SK-N-SH (cell line): ENCODE data around the gene WNK2. TPM values are rescaled to one million over a fixed set of nuclear protein-coding genes. Genes with fewer than 3 reads are reported as not detected.

Source experiments
- CTCF ChIA-PET: fragments of 300-600, 350-600 bp; formaldehyde crosslinking; extraction: SDS; loops from one replicate; lab custom pipeline; 2021; lab: Yijun Ruan, JAX
- POLR2A ChIA-PET: fragments of 350-600 bp; sonication (Branson Sonifier 250); formaldehyde crosslinking; extraction: SDS; loops from one replicate; lab custom pipeline; 2020; ENCODE audit warnings: antibody characterized with exemption, inconsistent platforms; lab: Yijun Ruan, JAX
- DNase-seq: peaks from one replicate; pipeline ENCODE4 v3.0.0; 2012
- H2AFZ ChIP-seq: fragments of 200-600 bp; sonication (generic); 2 replicates; pipeline ENCODE4 v1.8.1; 2016; ENCODE audit warnings: antibody characterized with exemption, mild to moderate bottlenecking, low read depth
- H3F3A ChIP-seq: fragments of 200-600 bp; sonication (generic); replicated peaks from 2 replicates; pipeline ENCODE3; 2016; ENCODE audit warnings: antibody characterized with exemption, mild to moderate bottlenecking; ENCODE audit not compliant: insufficient read depth
- H3K27ac ChIP-seq, 2 experiments: fragments of 200-500 bp in 1 of 2; fragments of 200-600 bp in 1 of 2; sonication (Bioruptor generic) in 1 of 2; sonication (generic), shearing (Covaris generic) in 1 of 2; 2 replicates each; pipeline versions ENCODE4 v1.5.1 to v1.6.1; 2014 to 2016; ENCODE audit warnings: low read depth in 2 of 2, inconsistent platforms in 1 of 2, low read length in 1 of 2, mild to moderate bottlenecking in 1 of 2, mixed read lengths in 1 of 2
- H3K27me3 ChIP-seq: fragments of 200-600 bp; sonication (generic), shearing (Covaris generic); 2 replicates; pipeline ENCODE4 v1.6.1; 2016; ENCODE audit warnings: mixed run types; ENCODE audit not compliant: insufficient read depth
- H3K36me3 ChIP-seq, 2 experiments: fragments of 200-500 bp in 1 of 2; fragments of 200-600 bp in 1 of 2; sonication (Bioruptor generic) in 1 of 2; sonication (generic) in 1 of 2; replicated peaks in 1 of 2; 2 replicates each; pipeline versions ENCODE3 to v1.5.1; 2014 to 2016; ENCODE audit warnings: low read length in 1 of 2, mild to moderate bottlenecking in 1 of 2; ENCODE audit not compliant: insufficient read depth in 2 of 2, control insufficient read depth in 1 of 2
- H3K4me1 ChIP-seq, 2 experiments: fragments of 200-500 bp in 1 of 2; fragments of 200-600 bp in 1 of 2; sonication (Bioruptor generic) in 1 of 2; sonication (generic), shearing (Covaris generic) in 1 of 2; 2 replicates each; pipeline versions ENCODE4 v1.5.1 to v1.6.1; 2014 to 2016; ENCODE audit warnings: low read depth in 1 of 2, low read length in 1 of 2, mixed run types in 1 of 2; ENCODE audit not compliant: insufficient read depth in 2 of 2, control insufficient read depth in 1 of 2
- H3K4me2 ChIP-seq: fragments of 200-600 bp; sonication (generic), shearing (Covaris generic); 2 replicates; pipeline ENCODE4 v1.6.1; 2017; ENCODE audit warnings: mixed run types
- H3K4me3 ChIP-seq, 2 experiments: fragments of 200-500 bp in 1 of 2; fragments of 200-600 bp in 1 of 2; sonication (Bioruptor generic) in 1 of 2; sonication (generic), shearing (Covaris generic) in 1 of 2; 2 replicates each; pipeline versions ENCODE4 v1.5.1 to v1.8.1; 2014 to 2016; ENCODE audit warnings: low read depth in 2 of 2, inconsistent platforms in 1 of 2, low read length in 1 of 2, mild to moderate bottlenecking in 1 of 2, mixed read lengths in 1 of 2, moderate library complexity in 1 of 2
- H3K79me2 ChIP-seq: fragments of 200-600 bp; sonication (generic); 2 replicates; pipeline ENCODE4 v1.8.1; 2017; ENCODE audit warnings: mild to moderate bottlenecking; ENCODE audit not compliant: insufficient read depth
- H3K9ac ChIP-seq: fragments of 200-600 bp; sonication (generic); 2 replicates; pipeline ENCODE4 v1.6.1; 2017; ENCODE audit warnings: mixed run types
- H3K9me2 ChIP-seq: fragments of 200-600 bp; sonication (generic); 2 replicates; pipeline ENCODE4 v1.6.1; 2017; ENCODE audit warnings: mixed run types
- H3K9me3 ChIP-seq: fragments of 200-600 bp; sonication (generic); 2 replicates; pipeline ENCODE4 v1.6.1; 2017; ENCODE audit warnings: mixed run types, mild to moderate bottlenecking, moderate library complexity
- H4K20me1 ChIP-seq: fragments of 200-600 bp; sonication (generic); 2 replicates; pipeline ENCODE4 v1.6.1; 2017; ENCODE audit warnings: mild to moderate bottlenecking, mixed run types; ENCODE audit not compliant: insufficient read depth
- EP300 ChIP-seq, 2 experiments: IDR thresholded peaks; 2 replicates each; pipeline versions ENCODE4 v1.4.0 to v1.6.1; 2012; ENCODE audit warnings: borderline replicate concordance in 1 of 2, low read depth in 1 of 2, low read length in 1 of 2
- IRF3 ChIP-seq: fragments of 150-350 bp; IDR thresholded peaks from 2 replicates; pipeline ENCODE4 v1.6.1; 2016; ENCODE audit warnings: mild to moderate bottlenecking, low read depth, low read length
- PBX3 ChIP-seq: IDR thresholded peaks from 2 replicates; pipeline ENCODE4; 2012
- POLR2AphosphoS5 ChIP-seq: IDR thresholded peaks from 2 replicates; pipeline ENCODE4 v1.6.1; 2012; ENCODE audit warnings: low read depth, low read length
- RAD21 ChIP-seq: IDR thresholded peaks from 2 replicates; pipeline ENCODE4 v1.6.1; 2012; ENCODE audit warnings: mild to moderate bottlenecking, low read length
- RFX5 ChIP-seq: IDR thresholded peaks from 2 replicates; pipeline ENCODE4 v1.6.1; 2012; ENCODE audit warnings: mild to moderate bottlenecking, improper control_type of control experiment, low read length
- SIN3A ChIP-seq: IDR thresholded peaks from 2 replicates; pipeline ENCODE4 v1.6.1; 2012; ENCODE audit warnings: low read depth, mild to moderate bottlenecking, low read length, moderate library complexity, borderline replicate concordance
- YY1 ChIP-seq: IDR thresholded peaks from 2 replicates; pipeline ENCODE4 v1.4.0; 2012; ENCODE audit warnings: low read depth, mild to moderate bottlenecking
- WGBS: methylation state at CpG from one replicate; pipeline ENCODE4 v1.1.6; 2017; ENCODE audit warnings: low lambda C conversion rate; 5-methylcytosine and 5-hydroxymethylcytosine counted together
- polyA plus RNA-seq, 3 experiments: library from polyadenylated mRNA; depleted of rRNA; stranded (reverse); fragments of >200 nt; gene quantifications; 2 replicates each; pipeline ENCODE4 v1.2.3, GENCODE V29; 2012

The WNK2 gene
- polyA plus RNA-seq, 1 of the 3 experiments (the other 2 are of a cell fraction) = 0.12 TPM

GRCh38 chr9:93173365-93174051, 10.4 kb upstream of the WNK2 start:
- Histone ChIP-seq H3K9me3 (no peaks in the 10 kb centered on the region), H3K27ac (no peak overlapping the region), H4K20me1 (no peaks in the 10 kb centered on the region), H3K4me2 (no peak overlapping the region), H3K27me3 (no peaks in the 10 kb centered on the region), H3K9ac (no peak overlapping the region), H3K4me3 (no peak overlapping the region), H3K9me2 (no peaks in the 10 kb centered on the region), H3K79me2 (no peaks in the 10 kb centered on the region), H3F3A (no peaks in the 10 kb centered on the region), H3K36me3 (no peaks in the 10 kb centered on the region), H3K4me1 (peaks cover 0 to 16% of the 10 kb centered on the region in 2 experiments; a peak in 1 of 4 replicates), H2AFZ (no peak overlapping the region)
- DNase-seq = no peak
- POLR2A ChIA-PET = no interaction called here
- TF ChIP-seq POLR2AphosphoS5 (no peak), PBX3 (no peak), YY1 (no peak), RFX5 (no peak), RAD21 (no peak), SIN3A (no peak), EP300 (IDR thresholded peaks at IDR 0.05; ENCODE audit: borderline replicate concordance in 1 of 2, low read depth in 1 of 2, low read length in 1 of 2) (no peak)
- CTCF ChIA-PET = interaction anchor here (0.6 to 1.2 kb wide), 2 partner anchors 19 to 984 kb away, joined by 3 to 4 read pairs; no protein-coding TSS in a partner anchor
- 62% methylated on average over 5 of the region's 12 CpGs for WGBS

- ChIA-PET CTCF (interaction anchor here (0.6 to 1.5 kb wide), 5 partner anchors 10 to 130 kb away, joined by 3 to 6 read pairs (median 4); no protein-coding TSS in a partner anchor), POLR2A (no interaction called here)
- Histone ChIP-seq H3K9me2 (no peaks in the 10 kb centered on the region), H3K27me3 (no peaks in the 10 kb centered on the region), H3K27ac (no peak overlapping the region), H3K4me2 (no peak overlapping the region), H3K9me3 (no peaks in the 10 kb centered on the region), H3F3A (no peaks in the 10 kb centered on the region), H4K20me1 (no peaks in the 10 kb centered on the region), H3K9ac (no peak overlapping the region), H3K4me3 (no peak overlapping the region), H3K36me3 (no peaks in the 10 kb centered on the region), H3K4me1 (peaks cover 0 to 14% of the 10 kb centered on the region in 2 experiments; a peak in 1 of 4 replicates), H2AFZ (no peak overlapping the region), H3K79me2 (no peaks in the 10 kb centered on the region)
- TF ChIP-seq YY1 (no peak), IRF3 (no peak)
- 25% methylated on average over 3 of the region's 3 CpGs for WGBS
- no peak for DNase-seq
These were observed 9.0 kb upstream of the WNK2 start for GRCh38 chr9:93174976-93175375.
